Natural killer cell treated with Interleukin-12 subunit alpha and Interleukin-12 subunit beta and Interleukin-15 and Interleukin-18, amount 100 ng/mL, for 72 hours (primary cell): ENCODE measurements around the gene SPC24. TPM values are rescaled to one million over a fixed set of nuclear protein-coding genes. Genes with fewer than 3 reads are reported as not detected.
"Not testable (repeated sequence)": the region's sequence is repeated elsewhere in the genome, so short reads cannot be mapped to it uniquely, and the experiment has no call there.

Experiments
- ATAC-seq, 2 donors: fragments of 150-1000 bp; cut with Tn5 transposase in 1 of 2; sonication (Bioruptor Pico), chemical (Tn5 transposase) in 1 of 2; 2 replicates each; pipeline ENCODE4 v1.10.0; 2021
- DNase-seq: peaks from one replicate; pipeline ENCODE4 v3.0.0; 2022; ENCODE audit warnings: low spot score
- H3K27ac Mint-ChIP-seq, 2 donors: 1 replicate in 1 of 2; 2 replicates in 1 of 2; pipeline ENCODE4 v1.8.0; 2022; ENCODE audit warnings: mixed read lengths in 2 of 2, mild to moderate bottlenecking in 1 of 2, moderate library complexity in 1 of 2
- H3K27me3 Mint-ChIP-seq, 2 donors: 1 replicate in 1 of 2; 2 replicates in 1 of 2; pipeline ENCODE4 v1.8.0; 2022; ENCODE audit warnings: mixed read lengths in 2 of 2
- H3K36me3 Mint-ChIP-seq: one replicate; pipeline ENCODE4 v1.8.0; 2022; ENCODE audit warnings: mixed read lengths
- H3K4me1 Mint-ChIP-seq, 2 donors: 1 replicate in 1 of 2; 2 replicates in 1 of 2; pipeline ENCODE4 v1.8.0; 2022; ENCODE audit warnings: low read depth in 2 of 2, mixed read lengths in 2 of 2, mild to moderate bottlenecking in 1 of 2
- H3K4me3 Mint-ChIP-seq: one replicate; pipeline ENCODE4 v1.8.0; 2022; ENCODE audit warnings: mixed read lengths
- H3K9me3 Mint-ChIP-seq: 2 replicates; pipeline ENCODE4 v1.8.0; 2022; ENCODE audit warnings: mixed read lengths
- total RNA-seq, 2 donors: library from RNA; stranded (reverse); gene quantifications; one replicate each; pipeline ENCODE4 v1.2.3, GENCODE V29; 2022

Gene SPC24
- total RNA-seq, 2 donors from 2014 or later, result 26.6 to 48.3 TPM

GRCh38 chr19:11164879-11165406, 9.4 kb upstream of the SPC24 start:
- no peak overlapping the region for H3K27ac Mint-ChIP-seq
- no peaks in the 10 kb centered on the region for H3K9me3 Mint-ChIP-seq
- no peak overlapping the region for H3K4me3 Mint-ChIP-seq
- no peaks in the 10 kb centered on the region for H3K4me1 Mint-ChIP-seq
- H3K36me3 Mint-ChIP-seq, result no peaks in the 10 kb centered on the region
- no peak for DNase-seq
- H3K27me3 Mint-ChIP-seq, result no peaks in the 10 kb centered on the region
- no peak for ATAC-seq

GRCh38 chr19:11164296-11164695, 8.7 kb upstream of the SPC24 start:
- no peak overlapping the region for H3K4me3 Mint-ChIP-seq
- ATAC-seq (no peak), DNase-seq (no peak)
- no peaks in the 10 kb centered on the region for H3K9me3 Mint-ChIP-seq
- H3K27ac Mint-ChIP-seq, result no peak overlapping the region
- no peaks in the 10 kb centered on the region for H3K36me3 Mint-ChIP-seq
- H3K27me3 Mint-ChIP-seq, result no peaks in the 10 kb centered on the region
- H3K4me1 Mint-ChIP-seq, result no peaks in the 10 kb centered on the region

GRCh38 chr19:11160440-11160768, 4.8 kb upstream of the SPC24 start:
- H3K27ac Mint-ChIP-seq, H3K9me3 Mint-ChIP-seq, H3K27me3 Mint-ChIP-seq, H3K4me3 Mint-ChIP-seq, H3K36me3 Mint-ChIP-seq, H3K4me1 Mint-ChIP-seq, DNase-seq, ATAC-seq: not testable (repeated sequence)

GRCh38 chr19:11159598-11160439, 4.2 kb upstream of the SPC24 start:
- Mint-ChIP-seq H3K4me3 (no peak overlapping the region), H3K27me3 (no peaks in the 10 kb centered on the region), H3K36me3 (no peaks in the 10 kb centered on the region), H3K27ac (no peak overlapping the region), H3K4me1 (peaks cover 5 to 7% of the 10 kb centered on the region in 2 donors), H3K9me3 (no peaks in the 10 kb centered on the region)
- no peak for ATAC-seq
- DNase-seq, result no peak

GRCh38 chr19:11154683-11155047, 917 bp downstream of the SPC24 start:
- no peaks in the 10 kb centered on the region for H3K9me3 Mint-ChIP-seq
- H3K4me1 Mint-ChIP-seq, result peaks cover 12 to 13% of the 10 kb centered on the region in 2 donors
- ATAC-seq, result no peak

GRCh38 chr19:11152318-11153062, 3.1 kb downstream of the SPC24 start:
- Mint-ChIP-seq H3K4me3 (no peak overlapping the region), H3K27ac (no peak overlapping the region), H3K36me3 (no peaks in the 10 kb centered on the region), H3K27me3 (no peaks in the 10 kb centered on the region), H3K4me1 (peaks cover 12 to 13% of the 10 kb centered on the region in 2 donors), H3K9me3 (no peaks in the 10 kb centered on the region)
- DNase-seq (no peak), ATAC-seq (no peak)

More at GRCh38 chr19:11154683-11155047, 917 bp downstream of the SPC24 start:
- peak overlapping the region; percentile 92 for H3K4me3 Mint-ChIP-seq
- no peaks in the 10 kb centered on the region for H3K36me3 Mint-ChIP-seq
- DNase-seq, result no peak
- peak overlapping the region; percentile 22 to 24 for H3K27ac Mint-ChIP-seq
- H3K27me3 Mint-ChIP-seq, result no peaks in the 10 kb centered on the region

GRCh38 chr19:11151181-11151580, 4.4 kb downstream of the SPC24 start:
- DNase-seq, result no peak
- Mint-ChIP-seq H3K9me3 (no peaks in the 10 kb centered on the region), H3K36me3 (no peaks in the 10 kb centered on the region), H3K4me3 (no peak overlapping the region), H3K27ac (no peak overlapping the region), H3K4me1 (peaks cover 11 to 13% of the 10 kb centered on the region in 2 donors), H3K27me3 (no peaks in the 10 kb centered on the region)
- no peak for ATAC-seq

GRCh38 chr19:11148001-11148400, 7.6 kb downstream of the SPC24 start:
- Mint-ChIP-seq H3K9me3 (no peaks in the 10 kb centered on the region), H3K36me3 (no peaks in the 10 kb centered on the region), H3K4me1 (no peaks in the 10 kb centered on the region), H3K4me3 (no peak overlapping the region), H3K27ac (no peak overlapping the region), H3K27me3 (no peaks in the 10 kb centered on the region)
- DNase-seq, result no peak
- ATAC-seq, result no peak

- Mint-ChIP-seq H3K4me3 (no peak overlapping the region), H3K27ac (no peak overlapping the region), H3K9me3 (no peaks in the 10 kb centered on the region), H3K4me1 (no peaks in the 10 kb centered on the region), H3K27me3 (no peaks in the 10 kb centered on the region), H3K36me3 (no peaks in the 10 kb centered on the region)
- DNase-seq (no peak), ATAC-seq (no peak)
Measured at GRCh38 chr19:11145536-11145924, 10.1 kb downstream of the SPC24 start.

GRCh38 chr19:11142528-11143171, 12.9 kb downstream of the SPC24 start:
- no peaks in the 10 kb centered on the region for H3K36me3 Mint-ChIP-seq
- H3K4me1 Mint-ChIP-seq, result peaks cover 5% of the 10 kb centered on the region in 2 donors
- H3K27me3 Mint-ChIP-seq, result no peaks in the 10 kb centered on the region
- DNase-seq (no peak), ATAC-seq (peak in 1 of 2 donors; percentile 21)
- H3K27ac Mint-ChIP-seq, result no peak overlapping the region
- no peaks in the 10 kb centered on the region for H3K9me3 Mint-ChIP-seq
- no peak overlapping the region for H3K4me3 Mint-ChIP-seq

GRCh38 chr19:11141937-11142527, 13.6 kb downstream of the SPC24 start:
- no peaks in the 10 kb centered on the region for H3K36me3 Mint-ChIP-seq
- no peaks in the 10 kb centered on the region for H3K9me3 Mint-ChIP-seq
- no peak overlapping the region for H3K27ac Mint-ChIP-seq
- no peak overlapping the region for H3K4me3 Mint-ChIP-seq
- peaks cover 6 to 7% of the 10 kb centered on the region in 2 donors for H3K4me1 Mint-ChIP-seq
- ATAC-seq (no peak), DNase-seq (no peak)
- H3K27me3 Mint-ChIP-seq, result no peaks in the 10 kb centered on the region

GRCh38 chr19:11140896-11141295, 14.7 kb downstream of the SPC24 start:
- Mint-ChIP-seq H3K27ac (no peak overlapping the region), H3K36me3 (no peaks in the 10 kb centered on the region), H3K4me3 (no peak overlapping the region), H3K4me1 (peaks cover 6 to 7% of the 10 kb centered on the region in 2 donors), H3K9me3 (no peaks in the 10 kb centered on the region), H3K27me3 (no peaks in the 10 kb centered on the region)
- DNase-seq (no peak), ATAC-seq (no peak)

GRCh38 chr19:11140023-11140538, 15.5 kb downstream of the SPC24 start:
- not testable (repeated sequence) for H3K9me3 Mint-ChIP-seq, H3K27me3 Mint-ChIP-seq, H3K4me1 Mint-ChIP-seq, H3K4me3 Mint-ChIP-seq, ATAC-seq, H3K36me3 Mint-ChIP-seq, DNase-seq
- peak overlapping the region in 1 of 2 donors; percentile 21 for H3K27ac Mint-ChIP-seq
